ENCODE data around the gene LRCH3. TPM values are rescaled to one million over a fixed set of nuclear protein-coding genes. Genes with fewer than 3 reads are reported as not detected.

Gene LRCH3
- total RNA-seq, 1 experiment from 2014 or later: 63.6 TPM

DNA sequence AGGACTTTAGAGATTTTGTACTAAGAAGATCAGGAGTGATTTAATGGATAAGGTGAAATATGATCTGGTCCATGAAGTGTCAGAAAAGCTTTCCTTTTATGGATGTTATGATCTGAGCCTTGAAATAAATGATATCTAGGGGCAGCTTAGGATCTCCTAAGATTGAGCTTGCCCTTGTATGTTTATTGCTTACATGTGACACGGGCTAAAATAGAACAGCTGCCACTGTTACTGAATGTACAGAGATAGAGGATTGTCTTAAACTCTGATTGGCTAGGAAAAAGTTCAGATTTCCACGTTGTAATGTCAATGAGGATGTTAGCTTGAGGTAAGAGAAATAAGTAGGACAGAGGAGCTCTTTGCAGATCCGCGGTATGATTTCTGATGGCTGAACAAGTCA is 32.5 kb upstream of the LRCH3 start (continued):
- TF ChIP-seq ZNF396 (CRISPR knock-in tag; IDR thresholded peaks at IDR 0.05; ENCODE audit: borderline replicate concordance): no peak
- TF ChIP-seq OVOL2 (CRISPR knock-in tag; IDR thresholded peaks at IDR 0.05; ENCODE audit: borderline replicate concordance): no peak
- TF ChIP-seq, protein P1, sequence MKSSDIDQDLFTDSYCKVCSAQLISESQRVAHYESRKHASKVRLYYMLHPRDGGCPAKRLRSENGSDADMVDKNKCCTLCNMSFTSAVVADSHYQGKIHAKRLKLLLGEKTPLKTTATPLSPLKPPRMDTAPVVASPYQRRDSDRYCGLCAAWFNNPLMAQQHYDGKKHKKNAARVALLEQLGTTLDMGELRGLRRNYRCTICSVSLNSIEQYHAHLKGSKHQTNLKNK (CRISPR knock-in tag; IDR thresholded peaks at IDR 0.05): no peak

DNA sequence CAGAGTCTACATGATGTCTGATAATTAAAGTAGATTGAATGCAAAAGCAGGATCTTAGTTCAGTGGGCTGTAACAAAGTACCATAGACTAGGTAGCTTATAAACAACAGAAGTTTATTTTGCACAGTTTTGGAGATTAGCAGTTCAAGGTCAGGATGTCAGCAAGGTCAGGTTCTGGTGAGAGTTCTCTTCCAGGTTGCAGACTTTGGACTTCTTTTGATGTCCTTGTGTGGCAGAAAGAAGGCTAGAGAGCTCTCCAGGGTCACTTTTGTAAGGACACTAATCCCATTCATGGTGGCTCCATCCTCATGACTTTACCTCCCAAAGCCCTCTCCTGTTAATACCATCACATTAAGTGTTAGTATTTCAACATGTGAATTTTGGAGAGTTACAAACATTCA is 29.3 kb upstream of the LRCH3 start:
- TF ChIP-seq ZBTB21 (CRISPR knock-in tag; IDR thresholded peaks at IDR 0.05; ENCODE audit: borderline replicate concordance) (no peak), NR2C2 (CRISPR knock-in tag; IDR thresholded peaks at IDR 0.05) (no peak), GTF2I (CRISPR knock-in tag; conservative IDR thresholded peaks at IDR 0.05) (no peak), ZSCAN18 (CRISPR knock-in tag; IDR thresholded peaks at IDR 0.05) (no peak), OVOL2 (CRISPR knock-in tag; IDR thresholded peaks at IDR 0.05; ENCODE audit: borderline replicate concordance) (no peak), AFF4 (CRISPR knock-in tag; IDR thresholded peaks at IDR 0.05; ENCODE audit: borderline replicate concordance) (no peak), ZNF532 (CRISPR knock-in tag; IDR thresholded peaks at IDR 0.05; ENCODE audit: borderline replicate concordance) (no peak), PRRX2 (CRISPR knock-in tag; IDR thresholded peaks at IDR 0.05) (no peak), ZNF423 (CRISPR knock-in tag; IDR thresholded peaks at IDR 0.05) (no peak), EMX1 (CRISPR knock-in tag; IDR thresholded peaks at IDR 0.05) (no peak), CTCF (IDR thresholded peaks at IDR 0.05) (no peak)
- TF ChIP-seq, protein P2, sequence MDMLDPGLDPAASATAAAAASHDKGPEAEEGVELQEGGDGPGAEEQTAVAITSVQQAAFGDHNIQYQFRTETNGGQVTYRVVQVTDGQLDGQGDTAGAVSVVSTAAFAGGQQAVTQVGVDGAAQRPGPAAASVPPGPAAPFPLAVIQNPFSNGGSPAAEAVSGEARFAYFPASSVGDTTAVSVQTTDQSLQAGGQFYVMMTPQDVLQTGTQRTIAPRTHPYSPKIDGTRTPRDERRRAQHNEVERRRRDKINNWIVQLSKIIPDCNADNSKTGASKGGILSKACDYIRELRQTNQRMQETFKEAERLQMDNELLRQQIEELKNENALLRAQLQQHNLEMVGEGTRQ (CRISPR knock-in tag; IDR thresholded peaks at IDR 0.05): no peak
- TF ChIP-seq, protein P3, sequence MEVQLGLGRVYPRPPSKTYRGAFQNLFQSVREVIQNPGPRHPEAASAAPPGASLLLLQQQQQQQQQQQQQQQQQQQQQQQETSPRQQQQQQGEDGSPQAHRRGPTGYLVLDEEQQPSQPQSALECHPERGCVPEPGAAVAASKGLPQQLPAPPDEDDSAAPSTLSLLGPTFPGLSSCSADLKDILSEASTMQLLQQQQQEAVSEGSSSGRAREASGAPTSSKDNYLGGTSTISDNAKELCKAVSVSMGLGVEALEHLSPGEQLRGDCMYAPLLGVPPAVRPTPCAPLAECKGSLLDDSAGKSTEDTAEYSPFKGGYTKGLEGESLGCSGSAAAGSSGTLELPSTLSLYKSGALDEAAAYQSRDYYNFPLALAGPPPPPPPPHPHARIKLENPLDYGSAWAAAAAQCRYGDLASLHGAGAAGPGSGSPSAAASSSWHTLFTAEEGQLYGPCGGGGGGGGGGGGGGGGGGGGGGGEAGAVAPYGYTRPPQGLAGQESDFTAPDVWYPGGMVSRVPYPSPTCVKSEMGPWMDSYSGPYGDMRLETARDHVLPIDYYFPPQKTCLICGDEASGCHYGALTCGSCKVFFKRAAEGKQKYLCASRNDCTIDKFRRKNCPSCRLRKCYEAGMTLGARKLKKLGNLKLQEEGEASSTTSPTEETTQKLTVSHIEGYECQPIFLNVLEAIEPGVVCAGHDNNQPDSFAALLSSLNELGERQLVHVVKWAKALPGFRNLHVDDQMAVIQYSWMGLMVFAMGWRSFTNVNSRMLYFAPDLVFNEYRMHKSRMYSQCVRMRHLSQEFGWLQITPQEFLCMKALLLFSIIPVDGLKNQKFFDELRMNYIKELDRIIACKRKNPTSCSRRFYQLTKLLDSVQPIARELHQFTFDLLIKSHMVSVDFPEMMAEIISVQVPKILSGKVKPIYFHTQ (CRISPR knock-in tag; IDR thresholded peaks at IDR 0.05): no peak
- TF ChIP-seq, protein P1 (CRISPR knock-in tag; IDR thresholded peaks at IDR 0.05): no peak
- TF ChIP-seq, protein P4, sequence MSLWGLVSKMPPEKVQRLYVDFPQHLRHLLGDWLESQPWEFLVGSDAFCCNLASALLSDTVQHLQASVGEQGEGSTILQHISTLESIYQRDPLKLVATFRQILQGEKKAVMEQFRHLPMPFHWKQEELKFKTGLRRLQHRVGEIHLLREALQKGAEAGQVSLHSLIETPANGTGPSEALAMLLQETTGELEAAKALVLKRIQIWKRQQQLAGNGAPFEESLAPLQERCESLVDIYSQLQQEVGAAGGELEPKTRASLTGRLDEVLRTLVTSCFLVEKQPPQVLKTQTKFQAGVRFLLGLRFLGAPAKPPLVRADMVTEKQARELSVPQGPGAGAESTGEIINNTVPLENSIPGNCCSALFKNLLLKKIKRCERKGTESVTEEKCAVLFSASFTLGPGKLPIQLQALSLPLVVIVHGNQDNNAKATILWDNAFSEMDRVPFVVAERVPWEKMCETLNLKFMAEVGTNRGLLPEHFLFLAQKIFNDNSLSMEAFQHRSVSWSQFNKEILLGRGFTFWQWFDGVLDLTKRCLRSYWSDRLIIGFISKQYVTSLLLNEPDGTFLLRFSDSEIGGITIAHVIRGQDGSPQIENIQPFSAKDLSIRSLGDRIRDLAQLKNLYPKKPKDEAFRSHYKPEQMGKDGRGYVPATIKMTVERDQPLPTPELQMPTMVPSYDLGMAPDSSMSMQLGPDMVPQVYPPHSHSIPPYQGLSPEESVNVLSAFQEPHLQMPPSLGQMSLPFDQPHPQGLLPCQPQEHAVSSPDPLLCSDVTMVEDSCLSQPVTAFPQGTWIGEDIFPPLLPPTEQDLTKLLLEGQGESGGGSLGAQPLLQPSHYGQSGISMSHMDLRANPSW (CRISPR knock-in tag; conservative IDR thresholded peaks at IDR 0.05; ENCODE audit: low read depth): no peak
- peaks cover 8% of the 10 kb centered on the region for H3K36me3 Mint-ChIP-seq
- H3K4me3 Mint-ChIP-seq: no peak overlapping the region
- ATAC-seq (no peak), DNase-seq (ENCODE audit: low spot score) (no peak)
- no peaks in the 10 kb centered on the region for H3K4me1 Mint-ChIP-seq
- ChIA-PET POLR2A (no interaction called here), CTCF (no interaction called here)
- no peaks in the 10 kb centered on the region for H3K27me3 Mint-ChIP-seq (ENCODE audit: low read depth)
- H3K27ac Mint-ChIP-seq: no peak overlapping the region
- H3K9me3 Mint-ChIP-seq: no peaks in the 10 kb centered on the region

All from WTC11 (cell line).